Colonic mucosa (tissue), 4 donors: Measurements from ENCODE around the gene ARMH3. TPM values are rescaled to one million over a fixed set of nuclear protein-coding genes. Genes with fewer than 3 reads are reported as not detected.

ENCODE experiments used
- DNase-seq: peaks from one replicate; pipeline ENCODE4 v3.0.0-alpha.2; 2020
- H3K27ac ChIP-seq: fragments of 200-600 bp; one replicate; pipeline ENCODE4 v1.8.0; 2021
- H3K27me3 ChIP-seq: fragments of 200-600 bp; one replicate; pipeline ENCODE4 v1.8.0; 2021
- H3K36me3 ChIP-seq: fragments of 200-600 bp; one replicate; pipeline ENCODE4 v1.8.0; 2021
- H3K4me1 ChIP-seq: fragments of 200-600 bp; one replicate; pipeline ENCODE4 v1.8.0; 2021; ENCODE audit warnings: mild to moderate bottlenecking
- H3K4me3 ChIP-seq: fragments of 200-600 bp; one replicate; pipeline ENCODE4 v1.8.0; 2021
- H3K9ac ChIP-seq, 2 donors: one replicate each; pipeline ENCODE4 v1.7.0; 2013; ENCODE audit warnings: control low read depth in 2 of 2, low read depth in 2 of 2, low read length in 2 of 2
- H3K9me3 ChIP-seq: fragments of 200-600 bp; one replicate; pipeline ENCODE4 v1.8.0; 2021
- intact Hi-C: fragments of 100-400 bp; cut with DNase I; formaldehyde crosslinking; loops from one replicate; pipeline ENCODE4 v1.14.1; 2022
- total RNA-seq, 2 donors: library from RNA; stranded (reverse); fragmentation: NEBNext Ultra II Directional in 1 of 2; extraction: Animal tissue kit (Norgen Biotek cat#: 25700) in 1 of 2; gene quantifications; one replicate each; pipeline ENCODE4 v1.2.1, GENCODE V29; 2021
- TF ChIP-seq, protein P1 (sequence below): fragments of 200-600 bp; IDR thresholded peaks from one replicate; pipeline ENCODE4 v1.8.0; 2022; ENCODE audit warnings: antibody characterized with exemption, mild to moderate bottlenecking
- donor health status: healthy.
- donor health status: DM: no; HTN: no; CAD: no.
- donor health status: DM: no; HTN: no; CAD: no.

ARMH3 gene
- total RNA-seq, 2 donors from 2014 or later = 25.1 to 31.3 TPM

- intact Hi-C loops = no loop called here
- Histone ChIP-seq H3K27me3 (no peaks in the 10 kb centered on the region), H3K9me3 (no peaks in the 10 kb centered on the region), H3K36me3 (no peaks in the 10 kb centered on the region), H3K9ac (no peak overlapping the region), H3K4me3 (no peak overlapping the region), H3K27ac (no peak overlapping the region), H3K4me1 (no peaks in the 10 kb centered on the region)
- DNase-seq = no peak
- TF ChIP-seq, protein P1, sequence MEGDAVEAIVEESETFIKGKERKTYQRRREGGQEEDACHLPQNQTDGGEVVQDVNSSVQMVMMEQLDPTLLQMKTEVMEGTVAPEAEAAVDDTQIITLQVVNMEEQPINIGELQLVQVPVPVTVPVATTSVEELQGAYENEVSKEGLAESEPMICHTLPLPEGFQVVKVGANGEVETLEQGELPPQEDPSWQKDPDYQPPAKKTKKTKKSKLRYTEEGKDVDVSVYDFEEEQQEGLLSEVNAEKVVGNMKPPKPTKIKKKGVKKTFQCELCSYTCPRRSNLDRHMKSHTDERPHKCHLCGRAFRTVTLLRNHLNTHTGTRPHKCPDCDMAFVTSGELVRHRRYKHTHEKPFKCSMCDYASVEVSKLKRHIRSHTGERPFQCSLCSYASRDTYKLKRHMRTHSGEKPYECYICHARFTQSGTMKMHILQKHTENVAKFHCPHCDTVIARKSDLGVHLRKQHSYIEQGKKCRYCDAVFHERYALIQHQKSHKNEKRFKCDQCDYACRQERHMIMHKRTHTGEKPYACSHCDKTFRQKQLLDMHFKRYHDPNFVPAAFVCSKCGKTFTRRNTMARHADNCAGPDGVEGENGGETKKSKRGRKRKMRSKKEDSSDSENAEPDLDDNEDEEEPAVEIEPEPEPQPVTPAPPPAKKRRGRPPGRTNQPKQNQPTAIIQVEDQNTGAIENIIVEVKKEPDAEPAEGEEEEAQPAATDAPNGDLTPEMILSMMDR = no peak
Observed at GRCh38 chr10:101905251-101905650, 150.7 kb downstream of the ARMH3 start.

DNA sequence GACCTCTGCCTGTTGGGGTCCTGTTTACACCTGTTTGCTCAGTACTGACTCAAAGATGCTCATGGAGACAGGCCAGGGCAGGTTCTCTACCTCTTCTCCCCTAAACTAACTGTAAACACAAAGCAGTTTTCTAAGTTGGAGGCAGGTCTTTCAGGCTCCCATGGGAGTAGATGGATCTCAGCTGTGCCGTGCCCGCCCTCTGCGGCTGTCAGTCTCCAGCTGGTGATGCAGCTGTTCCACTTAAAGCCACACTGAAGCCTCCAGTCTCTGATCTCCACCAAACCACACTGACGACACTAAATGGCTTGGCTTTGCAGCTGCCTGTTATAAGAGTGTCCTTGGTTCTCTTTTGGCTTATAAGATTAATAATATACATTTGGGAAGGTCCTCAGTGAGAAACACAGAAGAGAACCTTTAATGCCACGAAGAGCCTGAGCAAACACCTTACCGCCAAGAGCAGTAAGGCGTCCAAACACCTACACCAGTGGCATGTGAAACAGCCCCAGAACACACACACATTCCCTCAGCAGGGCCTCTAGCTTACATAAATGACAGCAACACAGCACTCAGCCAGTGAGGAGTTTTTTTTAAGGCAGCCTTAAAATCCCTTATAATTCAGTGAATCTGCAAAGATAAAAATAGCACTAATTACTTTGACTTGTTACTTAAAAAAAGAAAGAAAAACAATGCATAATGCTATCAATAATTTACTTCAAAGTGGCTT is 152.0 kb downstream of the ARMH3 start:
- peak; percentile 19 for DNase-seq
- TF ChIP-seq, protein P1 = no peak
- no peak overlapping the region for H3K9ac ChIP-seq
- no peaks in the 10 kb centered on the region for H3K9me3 ChIP-seq
- no peaks in the 10 kb centered on the region for H3K36me3 ChIP-seq
- intact Hi-C loops = no loop called here
- no peaks in the 10 kb centered on the region for H3K27me3 ChIP-seq
- H3K27ac ChIP-seq = no peak overlapping the region
- no peaks in the 10 kb centered on the region for H3K4me1 ChIP-seq
- no peak overlapping the region for H3K4me3 ChIP-seq

DNA sequence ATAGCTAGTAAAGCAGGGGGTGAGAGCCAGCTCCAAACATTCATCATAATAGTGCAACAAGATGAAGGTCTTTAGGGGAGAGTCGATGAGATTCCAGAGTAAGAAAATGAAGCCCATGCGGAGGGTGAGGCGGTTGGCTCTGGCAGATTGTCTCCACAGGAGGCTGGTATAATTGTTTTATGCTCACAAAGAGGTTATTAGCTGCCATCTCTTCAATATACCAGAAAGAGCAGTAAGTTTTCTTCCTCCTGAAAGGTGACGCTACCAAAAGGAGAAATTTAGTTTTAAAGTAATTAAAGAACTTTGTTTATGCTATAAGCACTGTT is 153.2 kb downstream of the ARMH3 start:
- Histone ChIP-seq H3K4me3 (no peak overlapping the region), H3K9me3 (no peaks in the 10 kb centered on the region), H3K9ac (no peak overlapping the region), H3K27ac (no peak overlapping the region), H3K36me3 (no peaks in the 10 kb centered on the region), H3K27me3 (no peaks in the 10 kb centered on the region), H3K4me1 (no peaks in the 10 kb centered on the region)
- no peak for DNase-seq
- intact Hi-C loops = no loop called here
- TF ChIP-seq, protein P1 = no peak

- TF ChIP-seq, protein P1 = no peak
- no peaks in the 10 kb centered on the region for H3K36me3 ChIP-seq
- H3K4me3 ChIP-seq = no peak overlapping the region
- H3K27ac ChIP-seq = no peak overlapping the region
- no peaks in the 10 kb centered on the region for H3K9me3 ChIP-seq
- no peaks in the 10 kb centered on the region for H3K27me3 ChIP-seq
- no peak overlapping the region for H3K9ac ChIP-seq
- DNase-seq = no peak
- H3K4me1 ChIP-seq = no peaks in the 10 kb centered on the region
- intact Hi-C loops = no loop called here
Observed at GRCh38 chr10:101902032-101902819, 153.7 kb downstream of the ARMH3 start.

GRCh38 chr10:101901340-101901739 is 154.6 kb downstream of the ARMH3 start:
- H3K27me3 ChIP-seq = no peaks in the 10 kb centered on the region
- no peak overlapping the region for H3K4me3 ChIP-seq
- intact Hi-C loops = no loop called here
- TF ChIP-seq, protein P1 = no peak
- no peaks in the 10 kb centered on the region for H3K36me3 ChIP-seq
- H3K27ac ChIP-seq = no peak overlapping the region
- DNase-seq = no peak
- H3K9me3 ChIP-seq = no peaks in the 10 kb centered on the region
- no peaks in the 10 kb centered on the region for H3K4me1 ChIP-seq
- no peak overlapping the region for H3K9ac ChIP-seq
